Neuronal stem cell (in vitro differentiated cells): ENCODE results near the gene MPPED2.

Experiments
- DNase-seq: peaks from one replicate; pipeline ENCODE4 v3.0.0-alpha.2; 2013; ENCODE audit warnings: low spot score
- H2AFZ ChIP-seq: one replicate; pipeline ENCODE4 v1.6.1; 2013; ENCODE audit warnings: mild to moderate bottlenecking, low read length, inconsistent platforms
- H2AK5ac ChIP-seq: 2 replicates; pipeline ENCODE4 v1.6.1; 2013; ENCODE audit warnings: low read depth, mild to moderate bottlenecking, inconsistent platforms, low read length, moderate library complexity, mixed read lengths
- H2BK120ac ChIP-seq: 2 replicates; pipeline ENCODE4 v1.6.1; 2013; ENCODE audit warnings: low read depth, mild to moderate bottlenecking, inconsistent platforms, low read length, moderate library complexity, mixed read lengths
- H2BK12ac ChIP-seq: one replicate; pipeline ENCODE4 v1.6.1; 2013; ENCODE audit warnings: low read length, inconsistent platforms
- H2BK15ac ChIP-seq: 2 replicates; pipeline ENCODE4 v1.6.1; 2013; ENCODE audit warnings: mild to moderate bottlenecking, low read length, inconsistent platforms, mixed read lengths
- H2BK5ac ChIP-seq: one replicate; pipeline ENCODE4 v1.6.1; 2013; ENCODE audit warnings: inconsistent platforms, mild to moderate bottlenecking, low read length, moderate library complexity
- H3K14ac ChIP-seq: one replicate; pipeline ENCODE4 v1.6.1; 2013; ENCODE audit warnings: low read length, inconsistent platforms
- H3K18ac ChIP-seq: 2 replicates; pipeline ENCODE4 v1.6.1; 2013; ENCODE audit warnings: low read length, inconsistent platforms
- H3K23ac ChIP-seq: 2 replicates; pipeline ENCODE4 v1.6.1; 2013; ENCODE audit warnings: low read depth, mild to moderate bottlenecking, mixed read lengths, low read length, inconsistent platforms; ENCODE audit not compliant: poor library complexity
- H3K27ac ChIP-seq: replicated peaks from 3 replicates; pipeline ENCODE4 v1.5.1; 2013; ENCODE audit warnings: low read length, inconsistent platforms
- H3K27me3 ChIP-seq, 3 experiments: 2 replicates each; pipeline ENCODE4 v1.6.1; 2013; ENCODE audit warnings: low read length in 3 of 3, mild to moderate bottlenecking in 2 of 3, inconsistent platforms in 1 of 3, low read depth in 1 of 3, mixed read lengths in 1 of 3, moderate library complexity in 1 of 3; ENCODE audit not compliant: control insufficient read depth in 3 of 3, insufficient read depth in 3 of 3
- H3K36me3 ChIP-seq, 2 donors: replicated peaks in 1 of 2; 2 replicates each; pipeline ENCODE4 v1.6.1; 2013; ENCODE audit warnings: low read length in 2 of 2; ENCODE audit not compliant: control insufficient read depth in 2 of 2, insufficient read depth in 2 of 2
- H3K4ac ChIP-seq: 2 replicates; pipeline ENCODE4 v1.6.1; 2013; ENCODE audit warnings: inconsistent platforms, mild to moderate bottlenecking, low read length, moderate library complexity
- H3K4me1 ChIP-seq, 2 donors: 1 replicate in 1 of 2; 2 replicates in 1 of 2; pipeline ENCODE4 v1.6.1; 2013; ENCODE audit warnings: low read length in 2 of 2, low read depth in 1 of 2; ENCODE audit not compliant: control insufficient read depth in 2 of 2, insufficient read depth in 1 of 2
- H3K4me2 ChIP-seq: one replicate; pipeline ENCODE4 v1.6.1; 2013; ENCODE audit warnings: mild to moderate bottlenecking, low read length, inconsistent platforms; ENCODE audit not compliant: insufficient read depth, poor library complexity, severe bottlenecking
- H3K4me3 ChIP-seq, 2 donors: 2 replicates each; pipeline ENCODE4 v1.5.1; 2013; ENCODE audit warnings: low read length in 2 of 2, mild to moderate bottlenecking in 2 of 2, inconsistent platforms in 1 of 2, moderate library complexity in 1 of 2
- H3K79me1 ChIP-seq: one replicate; pipeline ENCODE4 v1.6.1; 2013; ENCODE audit warnings: low read depth, mild to moderate bottlenecking, inconsistent platforms, low read length, moderate library complexity
- H3K9ac ChIP-seq: one replicate; pipeline ENCODE4 v1.6.1; 2013; ENCODE audit warnings: mild to moderate bottlenecking, low read depth, low read length, inconsistent platforms; ENCODE audit not compliant: poor library complexity
- H3K9me3 ChIP-seq, 2 donors: replicated peaks in 1 of 2; 2 replicates each; pipeline versions ENCODE3 to v1.6.1; 2013; ENCODE audit warnings: low read length in 2 of 2, mild to moderate bottlenecking in 2 of 2, inconsistent platforms in 1 of 2, low read depth in 1 of 2, mixed read lengths in 1 of 2, moderate library complexity in 1 of 2; ENCODE audit not compliant: control insufficient read depth in 2 of 2, insufficient read depth in 1 of 2
- H4K8ac ChIP-seq: one replicate; pipeline ENCODE4 v1.6.1; 2013; ENCODE audit warnings: low read depth, mild to moderate bottlenecking, inconsistent platforms, low read length, moderate library complexity
- H4K91ac ChIP-seq: one replicate; pipeline ENCODE4 v1.6.1; 2013; ENCODE audit warnings: low read length, low read depth, mild to moderate bottlenecking, inconsistent platforms; ENCODE audit not compliant: poor library complexity
- WGBS, 2 donors: extraction: QIAGEN DNeasy Blood & Tissue Kit; methylation state at CpG; one replicate each; pipeline ENCODE4 v1.1.7; 2013; ENCODE audit warnings: missing lambda C conversion rate in 2 of 2, mixed read lengths in 1 of 2; ENCODE audit not compliant: insufficient read length in 2 of 2, insufficient replicate concordance in 1 of 2; ENCODE audit errors: extremely low coverage in 2 of 2; 5-methylcytosine and 5-hydroxymethylcytosine counted together

The MPPED2 gene

GRCh38 chr11:30567644-30568043 is 18.5 kb downstream of the MPPED2 start:
- H3K4me3 ChIP-seq = no peak overlapping the region
- no peak overlapping the region for H3K18ac ChIP-seq
- no peak overlapping the region for H2BK5ac ChIP-seq
- no peak overlapping the region for H4K91ac ChIP-seq
- no peak overlapping the region for H2BK120ac ChIP-seq
- no peak overlapping the region for H3K27ac ChIP-seq
- no peak overlapping the region for H2BK15ac ChIP-seq
- H3K14ac ChIP-seq = no peak overlapping the region
- no peaks in the 10 kb centered on the region for H3K36me3 ChIP-seq
- H3K9me3 ChIP-seq = peaks cover 0 to 3% of the 10 kb centered on the region in 2 donors
- H3K9ac ChIP-seq = no peak overlapping the region
- H3K79me1 ChIP-seq = no peaks in the 10 kb centered on the region
- H4K8ac ChIP-seq = no peak overlapping the region
- H3K4me1 ChIP-seq = peaks cover 0 to 5% of the 10 kb centered on the region in 2 donors
- H2AFZ ChIP-seq = no peak overlapping the region
- H3K4ac ChIP-seq = no peak overlapping the region
- H3K4me2 ChIP-seq = no peak overlapping the region
- WGBS, 2 donors = no CpG with 5 or more reads among the region's 1 CpG
- no peaks in the 10 kb centered on the region for H3K27me3 ChIP-seq
- H2BK12ac ChIP-seq = no peak overlapping the region
- no peak overlapping the region for H3K23ac ChIP-seq
- no peak overlapping the region for H2AK5ac ChIP-seq
- no peak for DNase-seq

GRCh38 chr11:30567120-30567519 is 19.0 kb downstream of the MPPED2 start:
- Histone ChIP-seq H2BK12ac (no peak overlapping the region), H4K8ac (no peak overlapping the region), H4K91ac (no peak overlapping the region), H2BK5ac (no peak overlapping the region), H3K4me2 (no peak overlapping the region), H3K27me3 (no peaks in the 10 kb centered on the region), H2BK120ac (no peak overlapping the region), H3K4me3 (no peak overlapping the region), H3K9ac (no peak overlapping the region), H3K14ac (no peak overlapping the region), H2BK15ac (no peak overlapping the region), H3K79me1 (no peaks in the 10 kb centered on the region), H3K27ac (no peak overlapping the region), H2AFZ (no peak overlapping the region), H3K4ac (no peak overlapping the region), H3K9me3 (peaks cover 0 to 3% of the 10 kb centered on the region in 2 donors), H2AK5ac (no peak overlapping the region), H3K4me1 (peaks cover 0 to 5% of the 10 kb centered on the region in 2 donors), H3K18ac (no peak overlapping the region), H3K23ac (no peak overlapping the region), H3K36me3 (no peaks in the 10 kb centered on the region)
- no peak for DNase-seq
- no CpG with 5 or more reads among the region's 5 CpGs for WGBS, 2 donors

GRCh38 chr11:30566482-30566881 is 19.7 kb downstream of the MPPED2 start:
- WGBS, 2 donors = no CpG with 5 or more reads among the region's 3 CpGs

GRCh38 chr11:30565027-30565426 is 21.1 kb downstream of the MPPED2 start:
- Histone ChIP-seq H3K23ac (no peak overlapping the region), H2BK15ac (no peak overlapping the region), H3K79me1 (no peaks in the 10 kb centered on the region), H2BK120ac (no peak overlapping the region), H3K9ac (no peak overlapping the region), H4K91ac (no peak overlapping the region), H3K27me3 (no peaks in the 10 kb centered on the region), H2BK5ac (no peak overlapping the region), H4K8ac (no peak overlapping the region), H3K27ac (no peak overlapping the region), H2AFZ (peak overlapping the region; percentile 33), H3K4me3 (no peak overlapping the region), H3K9me3 (peaks cover 0 to 3% of the 10 kb centered on the region in 2 donors), H3K36me3 (no peaks in the 10 kb centered on the region), H3K14ac (no peak overlapping the region), H2AK5ac (no peak overlapping the region), H3K4me1 (peaks cover 0 to 8% of the 10 kb centered on the region in 2 donors), H2BK12ac (no peak overlapping the region), H3K18ac (no peak overlapping the region), H3K4me2 (no peak overlapping the region), H3K4ac (no peak overlapping the region)
- no CpG with 5 or more reads among the region's 10 CpGs for WGBS, 2 donors
- no peak for DNase-seq

More at GRCh38 chr11:30566482-30566881, 19.7 kb downstream of the MPPED2 start:
- no peaks in the 10 kb centered on the region for H3K27me3 ChIP-seq
- peaks cover 0 to 3% of the 10 kb centered on the region in 2 donors for H3K9me3 ChIP-seq
- no peaks in the 10 kb centered on the region for H3K79me1 ChIP-seq
- peaks cover 0 to 5% of the 10 kb centered on the region in 2 donors for H3K4me1 ChIP-seq
- H3K27ac ChIP-seq = no peak overlapping the region
- H3K4ac ChIP-seq = no peak overlapping the region
- H3K4me3 ChIP-seq = no peak overlapping the region
- no peaks in the 10 kb centered on the region for H3K36me3 ChIP-seq
- DNase-seq = no peak
- H4K8ac ChIP-seq = no peak overlapping the region
- no peak overlapping the region for H3K9ac ChIP-seq
- H2BK120ac ChIP-seq = no peak overlapping the region
- no peak overlapping the region for H3K18ac ChIP-seq
- no peak overlapping the region for H2BK5ac ChIP-seq
- H3K4me2 ChIP-seq = no peak overlapping the region
- H3K14ac ChIP-seq = no peak overlapping the region
- no peak overlapping the region for H2BK12ac ChIP-seq
- no peak overlapping the region for H2BK15ac ChIP-seq
- H4K91ac ChIP-seq = no peak overlapping the region
- H2AFZ ChIP-seq = no peak overlapping the region
- no peak overlapping the region for H2AK5ac ChIP-seq
- H3K23ac ChIP-seq = no peak overlapping the region
